Heart right ventricle (tissue), 16 donors: ENCODE data around the gene FAIM2. TPM values are rescaled to one million over a fixed set of nuclear protein-coding genes. Genes with fewer than 3 reads are reported as not detected.

ENCODE experiments used
- ATAC-seq, 8 donors: fragments of 200-7000 bp; cut with Tn5 transposase; one replicate each; pipeline ENCODE4 v1.9.1; 2020; ENCODE audit warnings: mild to moderate bottlenecking in 8 of 8, moderate library complexity in 8 of 8, moderate number of reproducible peaks in 1 of 8
- DNase-seq, 2 donors: peaks; one replicate each; pipeline ENCODE4 v3.0.0-alpha.2; 2020
- H3K27ac ChIP-seq, 10 donors: fragments of 200-600 bp; sonication (generic) in 2 of 10; one replicate each; pipeline versions ENCODE4 v1.5.0 to v1.8.0; 2020 to 2022; ENCODE audit warnings: mild to moderate bottlenecking in 3 of 10
- H3K27me3 ChIP-seq, 7 donors: fragments of 200-600 bp; one replicate each; pipeline ENCODE4 v1.8.0; 2021 to 2022; ENCODE audit warnings: mild to moderate bottlenecking in 2 of 7
- H3K36me3 ChIP-seq, 9 donors: fragments of 200-600 bp; sonication (generic) in 1 of 9; one replicate each; pipeline versions ENCODE4 v1.5.0 to v1.8.0; 2020 to 2022; ENCODE audit warnings: mild to moderate bottlenecking in 2 of 9
- H3K4me1 ChIP-seq, 9 donors: fragments of 200-600 bp; sonication (generic) in 1 of 9; one replicate each; pipeline versions ENCODE4 v1.5.0 to v1.8.0; 2020 to 2022; ENCODE audit warnings: mild to moderate bottlenecking in 4 of 9
- H3K4me3 ChIP-seq, 10 donors: fragments of 200-600 bp; sonication (generic) in 2 of 10; one replicate each; pipeline versions ENCODE4 v1.5.0 to v1.8.0; 2020 to 2022; ENCODE audit warnings: mild to moderate bottlenecking in 7 of 10, moderate library complexity in 2 of 10
- H3K9me3 ChIP-seq, 11 donors: fragments of 200-600 bp in 10 of 11; sonication (generic) in 2 of 11; one replicate each; pipeline versions ENCODE4 v1.5.0 to v1.8.0; 2013 to 2022; ENCODE audit warnings: mild to moderate bottlenecking in 2 of 11, control low read depth in 1 of 11, moderate library complexity in 1 of 11
- WGBS, 2 donors: extraction: QIAGEN DNeasy Blood & Tissue Kit; methylation state at CpG; one replicate each; pipeline ENCODE4 v1.1.7; 2013; ENCODE audit warnings: inconsistent platforms in 1 of 2; 5-methylcytosine and 5-hydroxymethylcytosine counted together
- intact Hi-C, 10 donors: fragments of 100-400 bp; cut with DNase I; formaldehyde crosslinking; loops; one replicate each; pipeline versions ENCODE4 v1.11.1 to v1.14.2; 2022
- polyA plus RNA-seq, 2 donors: library from polyadenylated mRNA; stranded (reverse); fragments of 200-250 nt; gene quantifications; one replicate each; pipeline ENCODE4 v1.2.3, GENCODE V29; 2013
- total RNA-seq, 10 donors: library from RNA; stranded (reverse); fragmentation: NEBNext Ultra II Directional in 3 of 10; extraction: Animal tissue kit (Norgen Biotek cat#: 25700) in 3 of 10; gene quantifications; one replicate each; pipeline versions ENCODE4 v1.2.1 to v1.2.4, GENCODE V29; 2021 to 2023
- TF ChIP-seq, protein P1 (sequence below), 9 donors: fragments of 200-600 bp; sonication (generic) in 2 of 9; IDR thresholded peaks; one replicate each; pipeline versions ENCODE4 v1.5.0 to v1.8.0; 2021 to 2022; ENCODE audit warnings: antibody characterized with exemption in 9 of 9, mild to moderate bottlenecking in 5 of 9, moderate library complexity in 1 of 9
- donor health status: Arrhythmogenic right ventricular cardiomyopathy.
- donor health status: ischemic (EF 13 %, LVEDD 7.1; RV severe dilation, severe dysfunction).
- donor health status: healthy with polysubstance abuse.
- donor health status: DM: no; HTN: yes; CAD: no.
- donor health status: DM: no; HTN: no; CAD: no.
- donor health status: ischemic (EF 25% LVEDD 6.9; RV normal size, moderate dysfunction).
- donor health status: ischemic (EF 25% LVEDD 5.7; RV mildly dilated, moderate dysfunction).
- donor health status: healthy.
- donor health status: DM: yes; HTN: yes; CAD: no.
- donor health status: Ischemic cardiomyopathy.
- donor health status: ischemic (EF 35%, LVEDD 5.7; RV mildly dilated, moderate dysfunction).
- donor health status: nonischemic (EF 11% LVEDD 7.7; RV severe dilation, severe dysfunction).
- donor health status: DM: yes; HTN: yes; CAD: no.
- donor health status: PGD.
- donor health status: ischemic (EF 29% LVEDD 5.4; RV normal size, mild dysfunction).
- donor health status: nonischemic (EF 23%, LVEDD 6.1; RV moderate dilation, normal function).

The FAIM2 gene
- total and polyA plus RNA-seq, 12 donors = 1.2 to 15.0 (median 3.5) TPM

DNA sequence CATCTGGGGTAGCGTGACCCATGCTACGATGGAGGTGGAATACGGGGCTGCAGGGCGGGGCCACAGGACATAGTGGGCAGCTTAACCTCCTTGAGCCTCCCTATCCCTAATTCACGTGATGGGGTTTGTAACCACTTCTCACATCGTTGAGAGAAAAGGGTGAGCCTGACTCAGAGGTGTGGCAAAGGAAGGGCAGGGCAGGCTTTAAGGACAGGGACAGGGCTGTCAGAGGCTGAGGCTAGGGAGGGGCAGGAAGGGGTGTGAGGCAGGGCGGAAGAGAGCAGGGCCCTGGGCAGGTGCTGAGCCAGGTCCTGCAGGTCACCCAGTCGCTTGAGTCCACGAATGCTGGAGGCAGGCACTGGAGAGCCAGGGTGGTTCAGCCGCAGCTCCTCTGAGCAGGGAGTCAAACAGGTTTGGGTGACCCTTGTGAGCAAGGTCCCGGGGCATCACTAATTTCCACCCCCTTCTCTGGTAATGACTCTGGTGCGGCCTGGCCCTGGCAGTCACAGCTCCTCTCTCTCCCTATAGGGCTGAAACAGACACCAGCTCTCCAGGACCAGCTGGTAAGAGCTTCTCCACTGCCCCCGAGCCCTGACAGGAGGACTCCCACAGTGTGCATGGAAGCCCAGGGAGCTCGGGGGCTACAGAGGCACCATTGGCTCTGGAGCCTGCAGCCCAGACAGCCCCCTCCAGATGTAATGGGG lies 39.4 kb upstream of the FAIM2 start:
- Histone ChIP-seq H3K36me3 (no peaks in the 10 kb centered on the region), H3K27me3 (no peaks in the 10 kb centered on the region), H3K9me3 (no peaks in the 10 kb centered on the region), H3K27ac (no peak overlapping the region), H3K4me1 (peaks cover 0 to 22% (median 10%) of the 10 kb centered on the region in 9 donors), H3K4me3 (no peak overlapping the region)
- 80 to 87% methylated on average over 14 of the region's 14 CpGs for WGBS, 2 donors
- no peak for DNase-seq
- TF ChIP-seq, protein P1, sequence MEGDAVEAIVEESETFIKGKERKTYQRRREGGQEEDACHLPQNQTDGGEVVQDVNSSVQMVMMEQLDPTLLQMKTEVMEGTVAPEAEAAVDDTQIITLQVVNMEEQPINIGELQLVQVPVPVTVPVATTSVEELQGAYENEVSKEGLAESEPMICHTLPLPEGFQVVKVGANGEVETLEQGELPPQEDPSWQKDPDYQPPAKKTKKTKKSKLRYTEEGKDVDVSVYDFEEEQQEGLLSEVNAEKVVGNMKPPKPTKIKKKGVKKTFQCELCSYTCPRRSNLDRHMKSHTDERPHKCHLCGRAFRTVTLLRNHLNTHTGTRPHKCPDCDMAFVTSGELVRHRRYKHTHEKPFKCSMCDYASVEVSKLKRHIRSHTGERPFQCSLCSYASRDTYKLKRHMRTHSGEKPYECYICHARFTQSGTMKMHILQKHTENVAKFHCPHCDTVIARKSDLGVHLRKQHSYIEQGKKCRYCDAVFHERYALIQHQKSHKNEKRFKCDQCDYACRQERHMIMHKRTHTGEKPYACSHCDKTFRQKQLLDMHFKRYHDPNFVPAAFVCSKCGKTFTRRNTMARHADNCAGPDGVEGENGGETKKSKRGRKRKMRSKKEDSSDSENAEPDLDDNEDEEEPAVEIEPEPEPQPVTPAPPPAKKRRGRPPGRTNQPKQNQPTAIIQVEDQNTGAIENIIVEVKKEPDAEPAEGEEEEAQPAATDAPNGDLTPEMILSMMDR (IDR thresholded peaks at IDR 0.05) = no peak
- intact Hi-C loops = loop anchor here in 2 of 10 donors (5.0 to 10.0 kb wide), 2 partner anchors 76 to 252 kb away; no protein-coding TSS in a partner anchor
- ATAC-seq = no peak

DNA sequence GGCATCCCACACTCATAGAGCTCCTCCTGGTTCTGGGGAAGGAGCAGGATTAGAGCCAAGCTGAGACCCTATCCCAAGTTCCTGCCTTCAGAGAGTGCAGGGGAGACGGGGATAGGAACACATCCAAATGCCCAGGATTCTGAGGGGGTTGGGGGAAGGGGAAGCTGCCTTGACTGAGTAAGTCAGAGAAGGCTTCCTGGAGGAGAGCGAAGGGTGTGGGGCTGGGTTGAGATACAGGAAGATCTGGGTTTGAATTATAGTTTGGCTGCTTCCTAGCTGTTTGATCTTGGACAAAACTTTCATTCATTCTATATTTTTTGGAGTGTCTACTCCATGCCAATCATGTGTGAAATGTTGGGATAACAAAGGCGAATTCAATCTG lies 38.8 kb upstream of the FAIM2 start:
- no peak overlapping the region for H3K27ac ChIP-seq
- no peaks in the 10 kb centered on the region for H3K36me3 ChIP-seq
- no peaks in the 10 kb centered on the region for H3K27me3 ChIP-seq
- TF ChIP-seq, protein P1 (IDR thresholded peaks at IDR 0.05) = no peak
- whole genome bisulfite sequencing, 2 donors = 93 to 96% methylated on average over 3 of the region's 3 CpGs
- ATAC-seq = no peak
- H3K4me1 ChIP-seq = peaks cover 0 to 22% (median 10%) of the 10 kb centered on the region in 9 donors
- intact Hi-C loops = loop anchor here in 2 of 10 donors (5.0 to 10.0 kb wide), 2 partner anchors 75 to 252 kb away; no protein-coding TSS in a partner anchor
- no peaks in the 10 kb centered on the region for H3K9me3 ChIP-seq
- H3K4me3 ChIP-seq = no peak overlapping the region
- no peak for DNase-seq

DNA sequence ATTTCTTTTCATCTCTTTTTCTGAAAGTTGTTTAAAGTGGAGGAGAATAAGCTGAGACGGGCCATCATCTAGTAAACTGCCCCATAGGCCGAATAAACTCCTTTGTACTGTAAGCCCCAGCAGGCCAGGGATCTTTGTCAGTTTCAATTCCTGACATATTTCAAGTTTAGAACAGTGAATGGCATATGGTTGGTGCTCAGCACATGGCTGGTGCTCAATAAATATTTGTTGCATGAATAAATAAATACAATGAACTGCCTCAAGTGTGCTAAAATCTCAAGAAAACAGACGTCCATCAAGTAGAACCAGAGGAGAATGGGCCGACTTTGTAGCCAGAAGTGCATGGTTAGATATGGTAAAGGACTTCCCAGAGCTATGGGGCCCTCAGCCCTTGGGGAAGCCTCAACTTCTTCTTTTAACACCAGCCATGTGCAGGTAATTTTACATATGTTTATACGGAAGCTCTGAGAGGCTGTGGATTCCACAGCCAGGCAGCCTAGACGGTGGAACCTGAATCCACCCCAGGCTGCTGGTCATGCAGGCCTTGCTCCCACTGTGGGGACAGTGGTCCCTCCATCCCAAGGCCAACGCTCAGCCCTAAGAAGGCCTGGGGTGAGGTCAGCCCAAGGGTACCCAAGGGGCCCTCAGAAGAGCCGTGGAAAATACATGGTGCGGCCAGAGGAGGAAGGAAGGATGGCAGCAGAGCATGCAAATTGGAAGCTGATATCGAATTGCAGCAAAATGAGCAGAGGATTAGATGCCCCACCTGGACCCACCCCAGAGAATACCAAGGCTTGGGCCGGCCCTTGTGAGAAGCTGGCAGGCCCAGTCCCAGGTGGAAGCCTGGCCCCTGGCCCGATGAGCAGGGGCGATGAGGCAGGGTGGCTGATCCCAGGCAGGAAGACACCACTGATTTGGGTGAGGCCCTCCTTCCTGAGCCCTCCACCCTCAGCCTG lies 38.1 kb upstream of the FAIM2 start:
- Histone ChIP-seq H3K36me3 (no peaks in the 10 kb centered on the region), H3K9me3 (no peaks in the 10 kb centered on the region), H3K27me3 (no peaks in the 10 kb centered on the region), H3K4me1 (peaks cover 0 to 22% (median 10%) of the 10 kb centered on the region in 9 donors), H3K4me3 (no peak overlapping the region), H3K27ac (no peak overlapping the region)
- TF ChIP-seq, protein P1 (IDR thresholded peaks at IDR 0.05) = no peak
- DNase-seq = no peak
- intact Hi-C loops = loop anchor here in 2 of 10 donors (5.0 to 10.0 kb wide), 2 partner anchors 75 to 253 kb away; no protein-coding TSS in a partner anchor
- WGBS, 2 donors = 92% methylated on average over 13 of the region's 13 CpGs
- ATAC-seq = no peak

DNA sequence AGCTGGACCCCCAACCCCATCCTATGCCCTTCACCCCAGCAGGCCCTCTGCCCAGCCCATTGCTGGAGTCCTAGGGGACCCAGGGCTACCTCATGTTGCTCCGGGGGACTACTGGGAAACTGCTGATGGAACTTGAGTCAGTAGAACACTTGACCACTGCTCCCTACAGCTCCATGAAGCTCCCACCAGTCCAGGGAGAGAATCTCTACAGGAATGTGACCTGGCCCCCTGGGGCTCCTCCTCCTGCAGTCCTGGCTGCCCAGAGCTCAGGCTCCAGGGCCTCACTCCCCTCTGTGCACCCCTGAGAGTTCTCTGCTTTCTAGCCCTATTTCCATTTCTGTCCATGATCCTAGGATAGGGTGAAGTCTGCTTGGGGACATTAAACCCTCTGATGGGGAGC lies 36.0 kb upstream of the FAIM2 start:
- intact Hi-C loops = loop anchor here in 2 of 10 donors (5.0 to 10.0 kb wide), 2 partner anchors 72 to 255 kb away; no protein-coding TSS in a partner anchor
- no peaks in the 10 kb centered on the region for H3K36me3 ChIP-seq
- 90 to 92% methylated on average over 1 of the region's 1 CpG for WGBS, 2 donors
- H3K27ac ChIP-seq = no peak overlapping the region
- TF ChIP-seq, protein P1 (IDR thresholded peaks at IDR 0.05) = no peak
- DNase-seq = no peak
- H3K4me3 ChIP-seq = no peak overlapping the region
- no peaks in the 10 kb centered on the region for H3K9me3 ChIP-seq
- H3K27me3 ChIP-seq = no peaks in the 10 kb centered on the region
- no peak for ATAC-seq
- H3K4me1 ChIP-seq = peaks cover 0 to 7% (median 0%) of the 10 kb centered on the region in 9 donors
